NCI-H2081 (cell line): ENCODE measurements around the gene PARP2.
"Not testable (repeated sequence)": the region's sequence is repeated elsewhere in the genome, so short reads cannot be mapped to it uniquely, and the experiment has no call there.

ENCODE experiments used
- DNase-seq, 2 experiments: peaks; one replicate each; lab custom pipeline; 2025; lab: John Stamatoyannopoulos, UW

Gene PARP2

GRCh38 chr14:20343092-20343861 is at the start of gene PARP2:
Gene PARP2 (plus strand): TSS chr14:20343635. CDS start chr14:20343642, 7 bp downstream.
- DNase-seq, result peak; percentile 99 to 100

GRCh38 chr14:20294636-20295035 is 48.8 kb upstream of the PARP2 start:
- DNase-seq, result no peak

DNA sequence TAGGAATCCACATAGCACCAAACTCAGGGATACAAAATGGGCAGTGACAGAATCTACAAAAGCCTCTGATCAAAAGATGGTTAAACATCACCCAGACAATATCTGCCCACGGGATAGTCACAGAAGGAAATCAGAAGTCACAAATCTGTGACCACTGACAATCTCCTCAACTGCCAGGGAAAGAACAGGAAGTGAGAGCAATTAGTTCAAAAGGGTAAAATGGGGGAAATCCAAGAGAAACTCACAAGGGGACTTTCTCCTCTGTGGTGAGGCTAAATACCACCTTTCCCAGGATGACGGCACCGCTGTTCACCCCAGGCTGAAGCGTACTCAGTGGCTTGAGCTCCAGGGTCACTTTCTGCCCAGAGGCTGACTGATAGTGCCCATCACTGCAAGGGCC is 48.4 kb upstream of the PARP2 start:
- DNase-seq, result no peak

DNA sequence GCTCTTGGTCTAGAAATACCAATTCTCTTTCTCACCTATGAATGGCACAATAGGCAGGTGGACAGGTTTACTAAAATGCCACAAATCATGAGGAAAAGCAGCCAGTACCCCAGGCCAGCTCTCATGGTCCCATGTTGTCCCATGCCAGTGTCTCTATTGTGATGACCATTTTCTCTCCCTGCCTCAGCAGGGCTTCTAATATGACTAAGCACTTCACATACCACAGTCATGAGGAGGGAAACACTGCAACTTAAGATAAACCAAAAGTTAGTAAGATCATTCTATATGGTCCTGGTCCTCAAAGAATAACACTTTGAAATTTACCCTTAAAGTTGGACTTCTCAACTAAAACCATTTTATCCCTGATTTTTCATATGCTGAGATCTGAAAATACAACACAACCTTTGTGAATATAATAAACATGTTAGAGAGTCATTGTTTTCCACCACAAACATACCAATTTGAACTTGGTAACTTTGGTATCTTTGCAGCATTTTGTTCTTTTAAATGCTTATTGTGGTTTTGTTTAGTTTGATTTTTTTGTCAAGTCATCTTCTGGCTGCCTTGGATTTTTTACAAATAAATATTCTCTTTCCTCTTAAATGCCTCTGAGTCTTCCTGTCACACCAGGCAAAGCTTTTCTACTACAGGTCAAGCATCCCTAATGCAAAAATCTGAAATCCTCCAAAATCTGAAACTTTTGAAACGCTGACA is 41.2 kb upstream of the PARP2 start:
- no peak for DNase-seq

DNA sequence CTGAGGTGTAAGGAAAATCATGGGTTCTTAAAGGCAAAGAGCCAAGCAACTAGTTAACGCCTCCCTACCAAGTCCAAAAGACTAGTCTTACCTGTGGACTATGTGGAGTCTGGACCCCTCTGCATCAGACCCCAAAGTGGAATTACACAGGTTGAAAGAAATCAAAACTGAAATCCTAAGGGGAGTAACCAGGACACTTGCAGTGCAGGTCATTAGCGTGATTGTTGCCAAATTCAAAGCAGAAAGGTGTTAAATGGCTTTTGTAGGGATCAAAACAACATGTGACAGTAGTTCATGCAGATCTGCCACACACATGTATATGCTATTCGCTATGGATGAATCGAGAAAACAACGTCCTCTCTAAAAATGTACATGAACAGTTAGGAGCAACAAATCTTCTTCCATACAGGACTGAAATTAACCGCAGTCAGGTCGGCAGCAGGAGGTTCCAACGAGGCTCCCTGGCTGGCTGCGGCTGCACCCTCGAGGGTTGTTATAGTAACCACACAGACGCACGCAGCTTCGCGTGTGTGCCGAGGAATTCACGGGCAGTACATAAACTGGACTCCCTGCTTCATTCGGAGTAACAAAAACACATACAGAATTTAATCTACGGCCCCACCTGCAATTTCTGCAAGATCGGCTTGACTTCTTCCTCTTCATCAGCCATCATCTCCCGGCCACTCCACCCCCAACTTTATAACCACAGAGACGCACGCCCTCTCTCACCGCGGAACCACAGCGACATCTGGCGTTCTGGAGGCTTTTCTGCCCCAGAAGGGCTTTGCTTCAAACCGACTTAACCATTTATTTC is 38.0 kb upstream of the PARP2 start, which contains the start of gene TTC5:
Gene TTC5, minus strand, starts transcription at position 687 of the 814 bp plus-strand sequence. Its CDS starts 14 bp downstream, at position 673.
- peak; percentile 74 to 83 for DNase-seq

- no peak for DNase-seq
These were observed 37.4 kb upstream of the PARP2 start for GRCh38 chr14:20306079-20306423.

GRCh38 chr14:20314026-20314425 is 29.4 kb upstream of the PARP2 start:
- DNase-seq, result no peak

GRCh38 chr14:20317720-20318119 is 25.7 kb upstream of the PARP2 start:
- DNase-seq, result no peak

DNA sequence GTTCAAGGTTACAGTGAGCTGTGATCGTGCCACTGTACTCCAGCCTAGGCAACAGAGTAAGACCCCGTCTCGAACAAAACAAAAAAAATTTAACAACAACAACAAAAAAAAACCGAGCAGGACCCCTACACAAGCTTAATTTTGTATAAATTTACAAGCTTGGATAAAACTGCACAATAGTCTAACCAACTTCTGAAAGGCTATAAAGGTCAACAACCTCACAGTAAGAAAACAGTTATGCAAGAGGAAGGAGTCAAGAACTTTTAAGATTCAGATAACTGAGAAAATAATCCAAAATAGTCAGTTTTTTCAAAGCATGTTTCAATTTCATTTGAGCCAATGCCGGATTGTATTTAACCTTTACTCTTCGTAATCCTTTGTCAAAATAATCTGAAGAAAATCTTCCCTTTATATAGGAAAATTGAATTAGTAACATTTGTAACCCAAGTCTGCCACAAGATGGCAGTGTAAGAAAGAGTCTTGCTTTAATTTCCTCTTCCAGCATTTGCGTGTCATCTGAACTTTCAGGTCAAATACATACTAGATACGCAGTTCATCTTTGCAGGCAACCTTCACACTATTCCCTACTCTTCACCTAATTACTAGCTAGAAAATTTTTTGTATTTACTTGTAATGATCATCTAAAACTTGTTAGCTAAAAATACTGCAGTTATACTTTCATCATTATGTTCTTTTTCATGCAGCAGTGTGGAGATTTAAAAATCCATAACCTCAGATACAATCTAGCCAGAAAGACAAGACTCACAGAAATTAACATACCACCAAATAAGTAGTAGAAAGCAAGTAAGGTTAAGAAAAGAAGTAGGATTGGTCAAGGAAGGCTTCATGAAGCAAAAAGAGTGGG is 16.2 kb upstream of the PARP2 start:
- DNase-seq, result peak; percentile 22 to 55

GRCh38 chr14:20328705-20329104 is 14.7 kb upstream of the PARP2 start:
- DNase-seq, result no peak

DNA sequence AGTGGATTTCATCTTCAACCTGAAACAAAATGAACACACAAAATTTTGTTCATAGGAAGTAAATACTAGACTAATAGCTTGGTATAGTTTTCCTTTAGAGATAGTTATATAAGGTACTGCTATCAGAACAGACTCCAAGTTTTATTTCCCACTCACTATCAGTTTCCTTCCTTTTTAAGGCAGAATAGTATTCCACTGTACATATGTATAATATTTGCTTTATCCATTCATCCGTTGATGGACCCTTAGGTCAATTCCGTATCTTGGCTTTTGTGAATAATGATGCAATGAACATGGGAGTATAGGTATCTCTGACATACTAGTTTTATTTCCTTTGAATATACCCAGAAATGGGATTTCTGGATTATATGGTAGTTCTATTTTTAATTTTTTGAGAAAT is 14.1 kb upstream of the PARP2 start:
- no peak for DNase-seq

DNA sequence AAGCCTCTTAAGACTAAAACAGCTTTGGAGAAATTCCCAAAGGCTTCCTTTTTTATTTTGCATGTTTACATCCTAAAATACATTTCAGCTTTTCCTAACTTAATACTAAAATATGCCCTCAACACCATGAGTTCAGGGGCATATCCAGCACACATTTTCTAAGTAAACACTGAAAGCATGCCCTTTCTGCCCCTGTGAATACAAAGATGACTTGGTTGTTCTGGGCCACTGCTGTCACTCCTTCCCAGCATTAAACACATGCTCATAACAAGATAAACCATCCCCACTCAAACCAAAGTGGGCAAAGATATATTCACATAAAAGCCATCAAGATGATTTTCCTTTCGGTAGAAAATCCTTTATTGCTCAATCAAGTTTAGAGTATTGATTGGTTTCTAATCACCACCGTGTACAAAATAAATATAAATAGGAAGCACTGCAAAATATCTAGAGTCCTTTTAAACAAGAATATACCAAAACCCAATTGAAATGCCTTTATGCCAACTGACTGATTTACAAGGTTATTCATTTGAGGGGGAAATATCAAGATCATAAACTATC is 12.3 kb upstream of the PARP2 start:
- no peak for DNase-seq

GRCh38 chr14:20332431-20332787 is 11.0 kb upstream of the PARP2 start:
- DNase-seq, result no peak

DNA sequence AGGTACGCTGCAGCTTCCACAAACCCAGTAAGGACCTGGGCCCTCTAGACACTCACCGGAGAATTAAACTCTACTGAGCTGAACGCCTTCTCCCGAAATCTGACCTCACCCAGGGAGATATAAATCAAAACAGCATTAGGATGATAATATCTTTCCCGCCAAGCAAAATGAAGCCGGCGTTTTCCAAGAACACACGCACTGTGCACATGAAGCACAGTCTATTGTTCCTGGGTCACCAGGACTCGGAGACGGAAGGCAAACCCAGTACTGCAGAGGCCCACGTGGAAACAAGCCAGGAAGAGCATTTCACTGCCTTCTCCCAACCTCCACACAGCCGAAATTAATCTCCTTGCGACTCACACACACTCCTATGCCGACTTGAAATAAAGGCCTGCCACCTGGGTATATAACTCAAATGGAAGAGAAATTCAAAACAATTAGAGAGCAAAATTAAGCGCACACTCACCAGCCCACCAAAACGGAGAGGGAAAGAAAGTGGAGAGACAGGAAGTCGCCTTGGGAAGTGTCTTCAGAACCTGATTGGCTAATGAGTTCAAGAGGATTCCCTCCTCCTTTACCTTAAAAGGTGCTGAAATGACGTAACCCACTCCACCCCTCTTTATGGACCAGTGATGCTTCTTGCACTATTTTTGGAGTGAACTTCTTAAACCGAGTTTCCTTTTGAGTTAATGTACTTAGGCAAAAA is 10.5 kb upstream of the PARP2 start, which contains the start of gene CCNB1IP1:
Gene CCNB1IP1, minus strand, starts transcription at position 492 of the 706 bp plus-strand sequence. CDS start 16,756 bp downstream, outside the sequence.
- DNase-seq, result peak; percentile 81 to 92

GRCh38 chr14:20333494-20333841 is 10.0 kb upstream of the PARP2 start:
- DNase-seq, result no peak

DNA sequence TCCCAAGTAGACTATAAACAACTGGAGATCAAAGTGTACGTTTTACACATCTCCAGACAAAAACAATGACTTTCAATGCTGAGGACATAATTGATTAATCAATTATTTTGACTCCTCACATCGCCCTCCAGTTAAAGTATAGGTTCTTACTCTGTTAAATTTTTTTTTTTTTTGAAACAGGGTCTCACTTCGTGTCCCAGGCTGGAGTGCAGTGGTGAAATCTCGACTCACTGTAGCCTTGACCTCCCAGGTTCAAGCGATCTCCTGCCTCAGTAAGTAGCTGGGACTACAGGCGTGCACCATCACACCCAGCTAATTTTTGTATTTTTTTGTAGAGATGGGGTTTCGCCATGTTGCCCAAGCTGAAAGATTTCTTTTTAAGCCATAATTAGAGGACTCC is 9.4 kb upstream of the PARP2 start:
- DNase-seq, result no peak

GRCh38 chr14:20341032-20341431 is 2.4 kb upstream of the PARP2 start:
- not testable (repeated sequence) for DNase-seq

DNA sequence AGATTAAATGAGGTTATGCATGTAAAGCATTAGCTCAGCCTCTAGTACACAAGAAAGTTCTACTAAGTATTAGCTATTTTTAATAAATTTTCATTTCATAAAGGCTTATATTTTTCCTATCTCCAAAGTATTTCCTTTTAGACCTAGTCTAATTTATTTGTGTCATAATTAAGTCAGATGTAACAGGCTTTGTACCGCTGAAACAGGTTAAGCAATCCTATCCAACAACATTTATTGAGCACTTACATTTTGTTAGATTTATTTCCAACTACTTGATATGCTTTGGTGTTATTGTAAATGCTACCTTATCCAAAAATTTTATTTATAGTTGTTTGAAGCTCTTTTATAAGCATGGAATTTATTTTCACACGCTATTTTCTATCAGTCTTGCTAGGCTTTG is 1.8 kb upstream of the PARP2 start:
- no peak for DNase-seq

DNA sequence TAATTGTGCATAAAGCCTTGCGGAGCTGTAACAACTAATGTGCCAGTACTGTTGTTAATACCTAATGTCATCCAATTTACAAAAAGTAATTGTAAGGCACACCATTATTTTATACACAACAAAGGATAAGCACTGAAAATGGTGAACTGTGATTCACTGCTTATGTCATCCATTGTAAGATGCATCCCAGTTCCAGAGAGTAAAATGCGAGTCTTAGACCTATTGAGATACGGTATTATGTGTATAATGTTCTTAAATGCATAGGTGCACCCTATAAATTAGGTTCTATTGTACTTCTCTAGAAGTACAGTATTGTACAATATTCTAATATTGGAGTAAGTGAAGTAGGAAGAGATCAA is 406 bp downstream of the PARP2 start:
- peak in 1 of 2 experiments; percentile 28 for DNase-seq

DNA sequence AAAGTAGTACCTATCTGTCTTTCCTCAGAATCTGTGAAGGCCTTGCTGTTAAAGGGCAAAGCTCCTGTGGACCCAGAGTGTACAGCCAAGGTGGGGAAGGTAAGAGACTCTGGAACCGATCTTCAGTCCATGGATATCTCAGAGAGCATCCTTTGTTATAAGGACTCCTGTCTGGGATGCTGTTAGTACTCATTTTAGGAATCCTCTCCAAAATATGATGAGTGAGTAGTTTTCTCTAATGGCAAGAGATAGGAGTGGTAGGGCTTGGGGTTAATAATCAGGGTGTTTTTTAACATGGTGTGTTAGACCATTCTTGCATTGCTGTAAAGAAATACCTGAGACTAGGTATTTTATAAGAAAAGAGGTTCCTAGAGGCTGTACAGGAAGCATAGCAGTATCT is 1.9 kb downstream of the PARP2 start:
- no peak for DNase-seq

DNA sequence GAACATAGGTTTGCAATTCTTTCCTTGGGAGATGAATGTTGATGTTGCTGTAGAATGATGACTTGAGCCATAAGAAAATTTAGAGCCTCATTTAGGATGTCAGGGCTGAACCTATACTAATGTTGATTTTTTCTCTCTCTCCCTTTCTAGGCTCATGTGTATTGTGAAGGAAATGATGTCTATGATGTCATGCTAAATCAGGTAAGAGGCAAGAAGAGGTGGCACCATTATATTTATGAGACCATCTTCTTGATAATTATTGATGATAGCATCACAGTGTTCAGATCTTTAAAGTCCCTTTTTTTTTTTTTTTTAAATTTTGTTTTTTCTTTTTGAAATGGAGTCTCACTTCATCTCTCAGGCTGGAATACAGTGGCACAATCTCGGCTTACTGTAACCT is 3.3 kb downstream of the PARP2 start:
- no peak for DNase-seq
